Tibial nerve (tissue), 4 donors: ENCODE measurements around the gene INPP1. TPM values are rescaled to one million over a fixed set of nuclear protein-coding genes. Genes with fewer than 3 reads are reported as not detected.

Experiments
- DNase-seq, 2 donors: peaks; one replicate each; pipeline ENCODE4 v3.0.0-alpha.2; 2019; ENCODE audit warnings: low spot score in 2 of 2
- H3K27ac ChIP-seq, 4 donors: fragments of 200-600 bp; sonication (generic) in 3 of 4; one replicate each; pipeline ENCODE4 v1.5.1; 2017 to 2019; ENCODE audit warnings: mild to moderate bottlenecking in 1 of 4
- H3K27me3 ChIP-seq, 2 donors: fragments of 200-600 bp; sonication (generic) in 1 of 2; one replicate each; pipeline versions ENCODE4 v1.5.1 to v1.6.0; 2017 to 2019
- H3K36me3 ChIP-seq, 3 donors: fragments of 200-600 bp; sonication (generic); one replicate each; pipeline ENCODE4 v1.5.1; 2018 to 2019
- H3K4me1 ChIP-seq, 4 donors: fragments of 200-600 bp; sonication (generic) in 3 of 4; one replicate each; pipeline ENCODE4 v1.5.1; 2017 to 2019
- H3K4me3 ChIP-seq, 4 donors: fragments of 200-600 bp; sonication (generic) in 3 of 4; one replicate each; pipeline ENCODE4 v1.5.1; 2017 to 2019; ENCODE audit warnings: mild to moderate bottlenecking in 1 of 4, moderate library complexity in 1 of 4
- H3K9me3 ChIP-seq, 4 donors: fragments of 200-600 bp; sonication (generic) in 3 of 4; one replicate each; pipeline ENCODE4 v1.5.1; 2017 to 2019
- EP300 ChIP-seq, 2 donors: sonication (generic); formaldehyde crosslinking; IDR thresholded peaks; one replicate each; pipeline ENCODE4 v1.6.1; 2017; ENCODE audit warnings: antibody characterized with exemption in 2 of 2, mild to moderate bottlenecking in 1 of 2
- POLR2A ChIP-seq, 2 donors: fragments of 450-650 bp; IDR thresholded peaks; one replicate each; pipeline ENCODE4 v1.6.1; 2017; ENCODE audit warnings: antibody characterized with exemption in 2 of 2, mild to moderate bottlenecking in 2 of 2, moderate library complexity in 2 of 2
- WGBS, 2 donors: methylation state at CpG; one replicate each; pipeline ENCODE4 v1.1.5; 2018; 5-methylcytosine and 5-hydroxymethylcytosine counted together
- total RNA-seq, 4 donors: library from RNA; depleted of rRNA; stranded (reverse); fragments of >200 nt; gene quantifications; one replicate each; pipeline ENCODE4 v1.1.0, GENCODE V29; 2016
- TF ChIP-seq, protein P1 (sequence below), 5 experiments: fragments of 200-600 bp in 3 of 5; fragments of 450-650 bp in 2 of 5; sonication (generic) in 3 of 5; IDR thresholded peaks; one replicate each; pipeline ENCODE4 v1.5.1; 2016 to 2019; ENCODE audit warnings: antibody characterized with exemption in 5 of 5, mild to moderate bottlenecking in 3 of 5, moderate library complexity in 2 of 5

Gene INPP1
- total RNA-seq, 4 donors from 2014 or later = 14.7 to 21.0 (median 15.8) TPM

DNA sequence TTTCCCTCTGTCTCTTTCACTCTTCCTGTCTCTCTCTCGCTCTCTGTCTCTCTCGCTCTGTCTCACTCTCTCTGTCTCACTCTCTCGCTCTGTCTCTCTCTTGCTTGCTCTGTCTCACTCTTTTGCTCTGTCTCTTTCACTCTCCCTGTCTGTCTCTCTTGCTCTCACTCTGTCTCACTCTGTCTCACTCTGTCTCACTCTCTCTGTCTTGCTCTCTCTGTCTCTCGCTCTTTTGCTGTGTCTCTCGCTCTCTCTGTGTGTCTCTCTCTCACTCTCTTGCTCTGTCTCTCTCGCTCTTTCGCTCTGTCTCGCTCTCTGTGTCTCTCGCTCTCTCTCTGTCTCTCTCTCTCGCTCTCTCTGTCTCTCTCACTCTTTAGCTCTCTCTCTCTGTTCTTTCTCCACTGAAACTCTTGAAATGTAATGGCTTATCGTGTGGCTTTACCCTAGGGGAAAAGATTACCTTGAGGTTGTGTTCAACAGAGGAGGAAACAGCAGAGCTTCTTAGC, 22.9 kb downstream of the INPP1 start:
- peaks cover 0 to 10% (median 0%) of the 10 kb centered on the region in 4 donors for H3K4me1 ChIP-seq
- H3K36me3 ChIP-seq = peaks cover 2 to 63% (median 3%) of the 10 kb centered on the region in 3 donors

GRCh38 chr2:190367091-190367490, 23.7 kb downstream of the INPP1 start:
- TF ChIP-seq, protein P1, sequence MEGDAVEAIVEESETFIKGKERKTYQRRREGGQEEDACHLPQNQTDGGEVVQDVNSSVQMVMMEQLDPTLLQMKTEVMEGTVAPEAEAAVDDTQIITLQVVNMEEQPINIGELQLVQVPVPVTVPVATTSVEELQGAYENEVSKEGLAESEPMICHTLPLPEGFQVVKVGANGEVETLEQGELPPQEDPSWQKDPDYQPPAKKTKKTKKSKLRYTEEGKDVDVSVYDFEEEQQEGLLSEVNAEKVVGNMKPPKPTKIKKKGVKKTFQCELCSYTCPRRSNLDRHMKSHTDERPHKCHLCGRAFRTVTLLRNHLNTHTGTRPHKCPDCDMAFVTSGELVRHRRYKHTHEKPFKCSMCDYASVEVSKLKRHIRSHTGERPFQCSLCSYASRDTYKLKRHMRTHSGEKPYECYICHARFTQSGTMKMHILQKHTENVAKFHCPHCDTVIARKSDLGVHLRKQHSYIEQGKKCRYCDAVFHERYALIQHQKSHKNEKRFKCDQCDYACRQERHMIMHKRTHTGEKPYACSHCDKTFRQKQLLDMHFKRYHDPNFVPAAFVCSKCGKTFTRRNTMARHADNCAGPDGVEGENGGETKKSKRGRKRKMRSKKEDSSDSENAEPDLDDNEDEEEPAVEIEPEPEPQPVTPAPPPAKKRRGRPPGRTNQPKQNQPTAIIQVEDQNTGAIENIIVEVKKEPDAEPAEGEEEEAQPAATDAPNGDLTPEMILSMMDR (IDR thresholded peaks at IDR 0.05) = no peak
- TF ChIP-seq EP300 (IDR thresholded peaks at IDR 0.05) = no peak
- TF ChIP-seq POLR2A (IDR thresholded peaks at IDR 0.05) = no peak
- Histone ChIP-seq H3K9me3 (no peaks in the 10 kb centered on the region), H3K36me3 (peaks cover 2 to 63% (median 3%) of the 10 kb centered on the region in 3 donors), H3K27ac (no peak overlapping the region), H3K27me3 (no peaks in the 10 kb centered on the region), H3K4me3 (no peak overlapping the region), H3K4me1 (peaks cover 0 to 15% (median 0%) of the 10 kb centered on the region in 4 donors)
- 77 to 78% methylated on average over 4 of the region's 4 CpGs for WGBS, 2 donors
- DNase-seq = no peak

More for the DNA sequence above, 22.9 kb downstream of the INPP1 start:
- TF ChIP-seq, protein P1 (IDR thresholded peaks at IDR 0.05) = no peak
- no peak for TF ChIP-seq EP300 (IDR thresholded peaks at IDR 0.05)
- WGBS, 2 donors = 89 to 92% methylated on average over 11 of the region's 11 CpGs
- Histone ChIP-seq H3K9me3 (no peaks in the 10 kb centered on the region), H3K27me3 (no peaks in the 10 kb centered on the region), H3K4me3 (no peak overlapping the region), H3K27ac (no peak overlapping the region)
- DNase-seq = no peak

GRCh38 chr2:190369635-190370034, 26.2 kb downstream of the INPP1 start:
- H3K27ac ChIP-seq = no peak overlapping the region
- no peak for DNase-seq
- no peak overlapping the region for H3K4me3 ChIP-seq
- TF ChIP-seq, protein P1 (IDR thresholded peaks at IDR 0.05) = no peak
- no peak for TF ChIP-seq EP300 (IDR thresholded peaks at IDR 0.05)
- TF ChIP-seq POLR2A (IDR thresholded peaks at IDR 0.05) = no peak
- no peaks in the 10 kb centered on the region for H3K27me3 ChIP-seq
- peaks cover 0 to 23% (median 0%) of the 10 kb centered on the region in 4 donors for H3K4me1 ChIP-seq
- no peaks in the 10 kb centered on the region for H3K9me3 ChIP-seq
- peaks cover 0 to 57% (median 3%) of the 10 kb centered on the region in 3 donors for H3K36me3 ChIP-seq
- WGBS, 2 donors = 92 to 99% methylated on average over 2 of the region's 2 CpGs

- no peaks in the 10 kb centered on the region for H3K9me3 ChIP-seq
- no peak for DNase-seq
- no peaks in the 10 kb centered on the region for H3K27me3 ChIP-seq
Measured at GRCh38 chr2:190376083-190376482, 32.7 kb downstream of the INPP1 start.

DNA sequence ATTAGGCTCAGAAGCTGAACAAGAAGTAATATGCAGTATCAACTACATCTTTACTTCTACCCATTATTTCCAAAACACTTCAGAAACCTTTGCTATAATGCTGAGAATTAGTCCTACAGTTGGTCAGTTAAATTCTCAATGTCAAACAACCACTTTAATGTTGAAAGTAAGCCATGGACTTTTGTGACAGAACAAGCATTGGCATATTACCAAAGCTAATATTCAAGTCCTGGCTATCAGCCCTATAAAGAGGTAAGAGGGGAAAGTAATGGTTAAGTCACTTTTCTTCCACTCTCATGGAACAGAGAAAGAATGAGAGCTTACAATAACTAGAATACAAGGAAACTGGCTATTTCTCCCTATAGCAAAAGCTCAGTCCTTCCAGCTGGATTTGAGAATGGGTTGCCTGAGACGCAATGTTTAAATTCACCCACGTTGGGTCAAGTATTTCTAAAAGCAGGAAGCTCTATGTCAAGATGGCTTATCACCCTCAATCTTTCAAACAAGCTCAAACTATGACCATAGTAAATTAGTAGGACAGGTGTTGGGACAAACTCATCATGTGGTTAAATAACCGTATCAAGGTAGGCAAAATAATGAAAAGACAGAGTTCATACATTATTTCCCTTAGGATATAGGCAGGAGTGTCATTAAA, 33.3 kb downstream of the INPP1 start:
- DNase-seq = no peak
- no peaks in the 10 kb centered on the region for H3K36me3 ChIP-seq
- H3K27me3 ChIP-seq = no peaks in the 10 kb centered on the region
- TF ChIP-seq EP300 (IDR thresholded peaks at IDR 0.05) (no peak), POLR2A (IDR thresholded peaks at IDR 0.05) (no peak)
- TF ChIP-seq, protein P1 (IDR thresholded peaks at IDR 0.05) = no peak
- no peak overlapping the region for H3K4me3 ChIP-seq
- WGBS, 2 donors = 77 to 84% methylated on average over 3 of the region's 3 CpGs
- H3K4me1 ChIP-seq = peaks cover 0 to 23% (median 0%) of the 10 kb centered on the region in 4 donors
- H3K9me3 ChIP-seq = no peaks in the 10 kb centered on the region
- no peak overlapping the region for H3K27ac ChIP-seq

More at GRCh38 chr2:190376083-190376482, 32.7 kb downstream of the INPP1 start:
- Histone ChIP-seq H3K4me1 (peaks cover 0 to 26% (median 0%) of the 10 kb centered on the region in 4 donors), H3K36me3 (peaks cover 0 to under 1% (median 0%) of the 10 kb centered on the region in 3 donors), H3K4me3 (no peak overlapping the region), H3K27ac (no peak overlapping the region)
- TF ChIP-seq EP300 (IDR thresholded peaks at IDR 0.05) (no peak), POLR2A (IDR thresholded peaks at IDR 0.05) (no peak)
- TF ChIP-seq, protein P1 (IDR thresholded peaks at IDR 0.05) = no peak
